PC-9 (cell line): ENCODE measurements around the gene ERP27. TPM values are rescaled to one million over a fixed set of nuclear protein-coding genes. Genes with fewer than 3 reads are reported as not detected.

Experiments used
- BruUV-seq: library from RNA; stranded (reverse); fragments of 400-500 nt; replicated peaks from 2 replicates; lab custom pipeline; 2021; lab: Mats Ljungman, UMichigan
- CTCF ChIA-PET: fragments of 300-600 bp; sonication (Branson Sonifier 250); formaldehyde crosslinking; loops from one replicate; lab custom pipeline; 2022; ENCODE audit warnings: antibody characterized with exemption; lab: Charles Lee
- POLR2A ChIA-PET: fragments of 300-600 bp; sonication (Branson Sonifier 250); formaldehyde crosslinking; loops from one replicate; lab custom pipeline; 2022; ENCODE audit warnings: antibody characterized with exemption; ENCODE audit not compliant: unreplicated experiment; lab: Charles Lee
- DNase-seq, 2 experiments: peaks; one replicate each; pipeline versions ENCODE4 v3.0.0 to v3.0.0-alpha.2; 2015 to 2022; ENCODE audit warnings: mixed read lengths in 1 of 2
- H2AFZ ChIP-seq: fragments of 200-600 bp; sonication (generic); 2 replicates; pipeline ENCODE4 v1.8.1; 2017; ENCODE audit warnings: antibody characterized with exemption
- H3F3A ChIP-seq: fragments of 200-600 bp; sonication (generic); 2 replicates; pipeline ENCODE4 v1.8.1; 2017; ENCODE audit warnings: antibody characterized with exemption, mild to moderate bottlenecking, low read depth; ENCODE audit not compliant: insufficient read depth
- H3K27ac ChIP-seq: fragments of 200-600 bp; sonication (generic); 2 replicates; pipeline ENCODE4 v1.6.1; 2016; ENCODE audit warnings: mixed run types
- H3K27me3 ChIP-seq: fragments of 200-600 bp; sonication (generic); 2 replicates; pipeline ENCODE4 v1.6.1; 2016; ENCODE audit warnings: low read depth, mixed run types; ENCODE audit not compliant: insufficient read depth
- H3K36me3 ChIP-seq: fragments of 200-600 bp; sonication (generic); 2 replicates; pipeline ENCODE4 v1.6.1; 2016; ENCODE audit warnings: low read depth, mixed run types
- H3K4me1 ChIP-seq: fragments of 200-600 bp; sonication (generic); replicated peaks from 2 replicates; pipeline ENCODE4 v1.6.1; 2016; ENCODE audit warnings: mixed run types; ENCODE audit not compliant: insufficient read depth
- H3K4me2 ChIP-seq: fragments of 200-600 bp; sonication (generic); 2 replicates; pipeline ENCODE4 v1.6.1; 2017; ENCODE audit warnings: mixed run types
- H3K4me3 ChIP-seq: fragments of 200-600 bp; sonication (generic); 2 replicates; pipeline ENCODE4 v1.6.1; 2016; ENCODE audit warnings: mixed run types
- H3K79me2 ChIP-seq: fragments of 200-600 bp; sonication (generic); 2 replicates; pipeline ENCODE4 v1.6.1; 2017; ENCODE audit warnings: low read depth, mixed run types
- H3K9me2 ChIP-seq: fragments of 200-600 bp; sonication (generic); 2 replicates; pipeline ENCODE4 v1.8.1; 2017; ENCODE audit warnings: mild to moderate bottlenecking; ENCODE audit not compliant: insufficient read depth
- H3K9me3 ChIP-seq: fragments of 200-600 bp; sonication (generic); 2 replicates; pipeline ENCODE4 v1.8.1; 2016; ENCODE audit warnings: low read depth; ENCODE audit not compliant: insufficient read depth
- H4K20me1 ChIP-seq: fragments of 200-600 bp; sonication (generic); 2 replicates; pipeline ENCODE4 v1.8.1; 2017; ENCODE audit not compliant: insufficient read depth
- CTCF ChIP-seq: fragments of 200-600 bp; sonication (generic); conservative IDR thresholded peaks from 2 replicates; pipeline ENCODE4 v1.6.1; 2017; ENCODE audit warnings: mixed run types, antibody characterized with exemption, mild to moderate bottlenecking, moderate library complexity
- EZH2 ChIP-seq: fragments of 200-600 bp; sonication (generic); IDR thresholded peaks from 2 replicates; pipeline ENCODE4 v1.8.0; 2017; ENCODE audit warnings: antibody characterized with exemption, low read depth
- intact Hi-C: fragments of 100-400 bp; cut with micrococcal nuclease; formaldehyde crosslinking; loops from one replicate; pipeline ENCODE4 v1.10.0; 2022; ENCODE audit not compliant: unreplicated experiment
- total RNA-seq: library from RNA; stranded (reverse); gene quantifications from 2 replicates; pipeline ENCODE4 v1.2.3, GENCODE V29; 2021

The ERP27 gene
- total RNA-seq, 1 experiment from 2014 or later, result 33.4 TPM

- TF ChIP-seq CTCF (no peak), EZH2 (no peak)
- Histone ChIP-seq H4K20me1 (no peaks in the 10 kb centered on the region), H3K27ac (no peak overlapping the region), H3K27me3 (no peaks in the 10 kb centered on the region), H3K79me2 (peaks cover 53% of the 10 kb centered on the region), H2AFZ (no peak overlapping the region), H3K36me3 (0 out of 2 replicates have a peak, but pooled peaks cover 5% of the 10 kb centered on the region), H3K9me2 (no peaks in the 10 kb centered on the region), H3K4me2 (0 out of 2 replicates have a peak overlapping the region, but pooled peaks have one; percentile 81), H3F3A (peaks cover 39% of the 10 kb centered on the region), H3K9me3 (no peaks in the 10 kb centered on the region), H3K4me1 (peaks cover 66% of the 10 kb centered on the region), H3K4me3 (no peak overlapping the region)
- no peak for DNase-seq
- intact Hi-C loops, result no loop called here
- ChIA-PET CTCF (no interaction called here), POLR2A (interaction anchor here (0.6 kb wide), 1 partner anchor 544 kb away, joined by 3 read pairs; no protein-coding TSS in a partner anchor)
- BruUV-seq, result no TSS peak
Measured at GRCh38 chr12:14958361-14959125, 20.2 kb upstream of the ERP27 start.

- no peaks in the 10 kb centered on the region for H3K9me3 ChIP-seq
- TF ChIP-seq EZH2, result no peak
- no peak for TF ChIP-seq CTCF
- ChIA-PET CTCF (no interaction called here), POLR2A (no interaction called here)
- no peaks in the 10 kb centered on the region for H4K20me1 ChIP-seq
- H3K36me3 ChIP-seq, result 0 out of 2 replicates have a peak, but pooled peaks cover 5% of the 10 kb centered on the region
- H3K4me3 ChIP-seq, result no peak overlapping the region
- peaks cover 46% of the 10 kb centered on the region for H3F3A ChIP-seq
- H3K4me1 ChIP-seq, result peaks cover 66% of the 10 kb centered on the region
- H3K4me2 ChIP-seq, result no peak overlapping the region
- BruUV-seq, result no TSS peak
- H3K27me3 ChIP-seq, result no peaks in the 10 kb centered on the region
- H3K79me2 ChIP-seq, result peaks cover 61% of the 10 kb centered on the region
- no peak for DNase-seq
- H3K27ac ChIP-seq, result no peak overlapping the region
- no peaks in the 10 kb centered on the region for H3K9me2 ChIP-seq
- intact Hi-C loops, result no loop called here
- H2AFZ ChIP-seq, result no peak overlapping the region
Measured at GRCh38 chr12:14957551-14958168, 19.3 kb upstream of the ERP27 start.

- Histone ChIP-seq H4K20me1 (no peaks in the 10 kb centered on the region), H3K9me3 (no peaks in the 10 kb centered on the region), H3K36me3 (0 out of 2 replicates have a peak, but pooled peaks cover 5% of the 10 kb centered on the region), H3K9me2 (no peaks in the 10 kb centered on the region), H3K4me3 (no peak overlapping the region), H3K27me3 (no peaks in the 10 kb centered on the region), H2AFZ (no peak overlapping the region), H3K4me2 (no peak overlapping the region), H3K27ac (no peak overlapping the region), H3K4me1 (peaks cover 66% of the 10 kb centered on the region), H3F3A (peaks cover 46% of the 10 kb centered on the region), H3K79me2 (peaks cover 63% of the 10 kb centered on the region)
- no TSS peak for BruUV-seq
- DNase-seq, result no peak
- POLR2A ChIA-PET, result no interaction called here
- intact Hi-C loops, result no loop called here
- CTCF ChIA-PET, result no interaction called here
- TF ChIP-seq CTCF, result no peak
- TF ChIP-seq EZH2, result no peak
Measured at GRCh38 chr12:14956905-14957304, 18.6 kb upstream of the ERP27 start.
